ENCODE data around the gene LLPH.

DNA sequence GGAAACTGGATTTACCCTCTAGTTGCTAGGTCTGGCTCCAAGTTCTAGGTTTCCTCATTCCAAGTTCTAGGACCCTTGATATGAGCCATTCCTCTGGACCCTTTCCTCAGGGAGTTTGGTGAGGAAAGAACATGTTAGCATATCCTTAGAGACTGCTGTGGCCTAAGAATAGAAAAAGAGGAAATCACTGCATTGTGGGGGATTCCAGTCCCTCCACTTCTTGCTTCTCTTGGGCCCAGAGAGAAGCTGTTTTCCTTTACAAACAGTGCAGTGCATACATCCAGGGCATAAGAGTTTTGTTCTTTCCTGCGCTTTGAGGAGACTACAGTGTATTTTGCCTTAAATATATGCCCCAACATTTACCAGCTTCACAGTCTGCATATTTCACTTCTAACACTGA, 59.0 kb downstream of the LLPH start:
- TF ChIP-seq, protein P1, sequence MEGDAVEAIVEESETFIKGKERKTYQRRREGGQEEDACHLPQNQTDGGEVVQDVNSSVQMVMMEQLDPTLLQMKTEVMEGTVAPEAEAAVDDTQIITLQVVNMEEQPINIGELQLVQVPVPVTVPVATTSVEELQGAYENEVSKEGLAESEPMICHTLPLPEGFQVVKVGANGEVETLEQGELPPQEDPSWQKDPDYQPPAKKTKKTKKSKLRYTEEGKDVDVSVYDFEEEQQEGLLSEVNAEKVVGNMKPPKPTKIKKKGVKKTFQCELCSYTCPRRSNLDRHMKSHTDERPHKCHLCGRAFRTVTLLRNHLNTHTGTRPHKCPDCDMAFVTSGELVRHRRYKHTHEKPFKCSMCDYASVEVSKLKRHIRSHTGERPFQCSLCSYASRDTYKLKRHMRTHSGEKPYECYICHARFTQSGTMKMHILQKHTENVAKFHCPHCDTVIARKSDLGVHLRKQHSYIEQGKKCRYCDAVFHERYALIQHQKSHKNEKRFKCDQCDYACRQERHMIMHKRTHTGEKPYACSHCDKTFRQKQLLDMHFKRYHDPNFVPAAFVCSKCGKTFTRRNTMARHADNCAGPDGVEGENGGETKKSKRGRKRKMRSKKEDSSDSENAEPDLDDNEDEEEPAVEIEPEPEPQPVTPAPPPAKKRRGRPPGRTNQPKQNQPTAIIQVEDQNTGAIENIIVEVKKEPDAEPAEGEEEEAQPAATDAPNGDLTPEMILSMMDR (IDR thresholded peaks at IDR 0.05 in 8 of 11, conservative IDR thresholded peaks at IDR 0.05 in 3 of 11), result no peak
- TF ChIP-seq POLR2AphosphoS5 (IDR thresholded peaks at IDR 0.05), result no peak
